CD4-positive, alpha-beta memory T cell (primary cell): ENCODE data around the gene A1BG. TPM values are rescaled to one million over a fixed set of nuclear protein-coding genes. Genes with fewer than 3 reads are reported as not detected.
A peak's percentile ranks its signal among the peaks of the same experiment; 100 is the strongest.

Experiments
- CTCF ChIA-PET: fragments of 350-600 bp; sonication (Branson Sonifier 250); formaldehyde crosslinking; loops from one replicate; lab custom pipeline; 2021; ENCODE audit warnings: inconsistent platforms; ENCODE audit not compliant: partially characterized antibody; lab: Charles Lee
- POLR2A ChIA-PET: fragments of 350-600 bp; sonication (Branson Sonifier 250); formaldehyde crosslinking; loops from one replicate; lab custom pipeline; 2021; ENCODE audit not compliant: partially characterized antibody; lab: Charles Lee
- DNase-seq, 5 donors: peaks; one replicate each; pipeline versions ENCODE4 v3.0.0 to v3.0.0-alpha.2; 2020 to 2022; ENCODE audit warnings: mixed read lengths in 1 of 5
- H3K27ac ChIP-seq: one replicate; pipeline ENCODE4 v1.7.0; 2013; ENCODE audit warnings: low read depth, low read length
- H3K27me3 ChIP-seq: 2 replicates; pipeline ENCODE4 v1.7.0; 2013; ENCODE audit warnings: mild to moderate bottlenecking, low read length, moderate library complexity; ENCODE audit not compliant: insufficient read depth
- H3K36me3 ChIP-seq: 2 replicates; pipeline ENCODE4 v1.7.0; 2013; ENCODE audit warnings: mild to moderate bottlenecking, low read length, moderate library complexity; ENCODE audit not compliant: insufficient read depth
- H3K4me1 ChIP-seq: 2 replicates; pipeline ENCODE4 v1.7.0; 2013; ENCODE audit warnings: mild to moderate bottlenecking, low read length, moderate library complexity; ENCODE audit not compliant: insufficient read depth
- H3K4me3 ChIP-seq, 2 donors: one replicate each; pipeline ENCODE4 v1.7.0; 2013; ENCODE audit warnings: low read length in 2 of 2, mild to moderate bottlenecking in 1 of 2
- H3K9me3 ChIP-seq, 2 donors: one replicate each; pipeline ENCODE4 v1.7.0; 2013; ENCODE audit warnings: low read length in 2 of 2, control low read depth in 1 of 2; ENCODE audit not compliant: control insufficient read depth in 1 of 2
- H3K27ac Mint-ChIP-seq, 7 donors: one replicate each; pipeline ENCODE4 v1.8.0; 2020 to 2021; ENCODE audit warnings: mixed read lengths in 7 of 7, mild to moderate bottlenecking in 6 of 7, inconsistent platforms in 3 of 7, moderate library complexity in 3 of 7
- H3K27me3 Mint-ChIP-seq, 2 donors: one replicate each; pipeline ENCODE4 v1.8.0; 2020 to 2021; ENCODE audit warnings: mixed read lengths in 2 of 2
- H3K36me3 Mint-ChIP-seq, 2 donors: one replicate each; pipeline ENCODE4 v1.8.0; 2020 to 2021; ENCODE audit warnings: mixed read lengths in 2 of 2, inconsistent platforms in 1 of 2, mild to moderate bottlenecking in 1 of 2
- H3K4me1 Mint-ChIP-seq, 4 donors: one replicate each; pipeline ENCODE4 v1.8.0; 2020 to 2021; ENCODE audit warnings: mixed read lengths in 4 of 4, mild to moderate bottlenecking in 1 of 4
- H3K4me3 Mint-ChIP-seq, 8 donors: one replicate each; pipeline ENCODE4 v1.8.0; 2020 to 2021; ENCODE audit warnings: mixed read lengths in 8 of 8, mild to moderate bottlenecking in 7 of 8, moderate library complexity in 6 of 8, inconsistent platforms in 3 of 8
- H3K9me3 Mint-ChIP-seq, 8 donors: one replicate each; pipeline ENCODE4 v1.8.0; 2020 to 2021; ENCODE audit warnings: mixed read lengths in 8 of 8, mild to moderate bottlenecking in 5 of 8, inconsistent platforms in 3 of 8, moderate library complexity in 1 of 8
- intact Hi-C: fragments of 100-400 bp; cut with micrococcal nuclease; formaldehyde crosslinking; loops from one replicate; pipeline ENCODE4 v1.15.1; 2023
- polyA plus RNA-seq, 2 donors: library from polyadenylated mRNA; unstranded; fragments of 300-500 nt; fragmentation: Illumina TruSeq; gene quantifications; one replicate each; pipeline ENCODE4 v1.2.3, GENCODE V29; 2021
- total RNA-seq, 2 experiments: library from RNA; stranded (reverse); gene quantifications; one replicate each; pipeline ENCODE4 v1.2.3, GENCODE V29; 2021

A1BG gene
- total and polyA plus RNA-seq, 4 experiments from 2014 or later = 15.8 to 47.9 (median 31.8) TPM

- Histone ChIP-seq H3K4me1 (peaks cover 24% of the 10 kb centered on the region), H3K27ac (no peak overlapping the region), H3K9me3 (no peaks in the 10 kb centered on the region), H3K36me3 (peaks cover 17% of the 10 kb centered on the region), H3K27me3 (peaks cover 11% of the 10 kb centered on the region), H3K4me3 (no peak overlapping the region)
- Mint-ChIP-seq H3K27ac (no peak overlapping the region), H3K4me1 (peaks cover 6 to 23% (median 12%) of the 10 kb centered on the region in 4 donors), H3K27me3 (peaks cover 7 to 9% of the 10 kb centered on the region in 2 donors), H3K4me3 (no peak overlapping the region), H3K9me3 (peaks cover 0 to 5% (median 0%) of the 10 kb centered on the region in 8 donors), H3K36me3 (peaks cover 14 to 18% of the 10 kb centered on the region in 2 donors)
- CTCF ChIA-PET = no interaction called here
- intact Hi-C loops = no loop called here
- POLR2A ChIA-PET = no interaction called here
- DNase-seq = no peak
These were observed 45.3 kb upstream of the A1BG start for GRCh38 chr19:58398545-58398944.

- no peaks in the 10 kb centered on the region for H3K9me3 ChIP-seq
- H3K9me3 Mint-ChIP-seq = peaks cover 0 to 5% (median 0%) of the 10 kb centered on the region in 8 donors
- H3K36me3 Mint-ChIP-seq = peaks cover 18 to 23% of the 10 kb centered on the region in 2 donors
- H3K4me1 ChIP-seq = peaks cover 24% of the 10 kb centered on the region
- no peak overlapping the region for H3K27ac ChIP-seq
- ChIA-PET CTCF (no interaction called here), POLR2A (no interaction called here)
- H3K27me3 ChIP-seq = peaks cover 11% of the 10 kb centered on the region
- H3K36me3 ChIP-seq = peaks cover 22% of the 10 kb centered on the region
- no peak overlapping the region for H3K4me3 ChIP-seq
- no peak overlapping the region for H3K4me3 Mint-ChIP-seq
- H3K4me1 Mint-ChIP-seq = peaks cover 6 to 27% (median 12%) of the 10 kb centered on the region in 4 donors
- DNase-seq = no peak
- intact Hi-C loops = no loop called here
- H3K27ac Mint-ChIP-seq = peak overlapping the region in 2 of 7 donors; percentile 10 to 24
- peaks cover 7 to 9% of the 10 kb centered on the region in 2 donors for H3K27me3 Mint-ChIP-seq
These were observed 44.8 kb upstream of the A1BG start for GRCh38 chr19:58398087-58398486.

DNA sequence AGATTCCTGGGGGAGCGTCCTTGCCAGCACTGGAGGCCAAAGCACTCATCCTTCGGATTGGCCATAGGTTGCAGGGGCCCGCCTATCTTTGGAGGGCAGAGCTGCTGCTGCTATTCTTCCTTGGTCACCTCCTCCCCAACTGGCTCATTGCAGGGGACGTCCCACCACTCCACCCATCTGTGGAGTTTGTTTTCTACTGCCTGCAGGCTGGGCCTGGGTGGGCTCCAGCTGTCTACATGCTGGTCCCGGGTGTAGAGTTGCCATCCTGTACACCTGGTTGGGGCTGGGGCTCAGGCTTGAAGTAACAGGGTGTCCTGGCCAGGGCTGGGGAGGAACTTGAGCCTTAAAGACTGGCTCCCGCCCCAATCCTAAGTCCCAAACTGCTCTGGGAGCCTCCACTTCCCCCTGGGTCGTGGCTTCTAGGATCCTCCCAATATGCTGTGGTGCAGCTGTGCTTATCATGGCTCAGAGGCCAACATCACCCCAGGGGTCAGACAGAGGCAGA lies 44.3 kb upstream of the A1BG start:
- Mint-ChIP-seq H3K4me1 (peaks cover 8 to 32% (median 15%) of the 10 kb centered on the region in 4 donors), H3K4me3 (no peak overlapping the region)

DNA sequence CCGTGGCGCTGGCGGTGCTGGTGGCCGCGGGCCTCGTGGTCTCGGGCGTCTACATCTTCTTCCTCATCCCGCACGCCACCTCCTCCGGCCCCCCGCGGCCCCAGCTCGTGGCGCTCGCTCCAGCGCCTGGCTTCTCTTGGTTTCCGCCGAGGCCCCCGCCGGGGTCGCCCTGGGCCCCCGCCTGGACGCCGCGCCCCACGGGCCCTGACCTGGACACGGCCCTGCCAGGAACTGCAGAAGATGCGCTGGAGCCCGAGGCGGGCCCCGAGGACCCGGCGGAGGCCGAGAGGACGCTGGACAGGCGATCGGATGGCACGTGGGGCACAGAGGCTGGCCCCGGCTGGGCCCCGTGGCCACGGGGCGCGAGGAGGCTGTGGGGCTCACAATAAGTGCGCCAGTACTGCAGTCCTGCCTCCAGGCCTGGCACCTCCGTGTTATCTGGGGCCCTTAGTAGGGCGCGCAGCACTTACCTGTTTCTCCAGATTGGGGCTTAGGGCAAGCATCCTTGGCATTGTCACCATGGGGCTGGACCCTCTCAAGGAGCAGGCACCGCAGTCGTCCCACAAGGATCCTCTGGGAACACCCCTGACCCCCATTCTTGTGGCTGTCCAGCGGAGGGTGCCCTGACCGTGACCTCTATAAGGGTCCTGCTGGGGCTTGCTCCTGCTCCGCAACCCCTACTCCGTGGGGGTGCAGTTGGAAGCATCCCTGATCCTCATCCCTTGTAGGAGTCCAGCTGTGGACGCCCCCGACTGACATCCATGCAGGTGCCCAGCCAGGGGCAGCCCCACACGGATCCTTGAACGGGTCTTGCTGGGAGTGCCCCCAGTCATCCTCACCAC lies 43.6 kb upstream of the A1BG start:
- ChIA-PET POLR2A (no interaction called here), CTCF (no interaction called here)
- Mint-ChIP-seq H3K4me3 (no peak overlapping the region), H3K36me3 (peaks cover 22 to 29% of the 10 kb centered on the region in 2 donors), H3K27ac (no peak overlapping the region), H3K27me3 (peaks cover 7 to 9% of the 10 kb centered on the region in 2 donors), H3K4me1 (peaks cover 8 to 32% (median 15%) of the 10 kb centered on the region in 4 donors), H3K9me3 (peaks cover 0 to 5% (median 0%) of the 10 kb centered on the region in 8 donors)
- H3K4me3 ChIP-seq = no peak overlapping the region
- H3K9me3 ChIP-seq = no peaks in the 10 kb centered on the region
- peaks cover 16% of the 10 kb centered on the region for H3K4me1 ChIP-seq
- H3K27ac ChIP-seq = no peak overlapping the region
- DNase-seq = no peak
- H3K27me3 ChIP-seq = peaks cover 11% of the 10 kb centered on the region
- intact Hi-C loops = no loop called here
- H3K36me3 ChIP-seq = peaks cover 30% of the 10 kb centered on the region

More for the DNA sequence above, 44.3 kb upstream of the A1BG start:
- Histone ChIP-seq H3K4me1 (peaks cover 21% of the 10 kb centered on the region), H3K27me3 (peaks cover 11% of the 10 kb centered on the region), H3K27ac (no peak overlapping the region), H3K4me3 (no peak overlapping the region), H3K9me3 (no peaks in the 10 kb centered on the region), H3K36me3 (peaks cover 27% of the 10 kb centered on the region)
- no peak for DNase-seq
- intact Hi-C loops = no loop called here
- Mint-ChIP-seq H3K27me3 (peaks cover 7 to 9% of the 10 kb centered on the region in 2 donors), H3K36me3 (peaks cover 22 to 26% of the 10 kb centered on the region in 2 donors), H3K9me3 (peaks cover 0 to 5% (median 0%) of the 10 kb centered on the region in 8 donors), H3K27ac (peak overlapping the region in 2 of 7 donors; percentile 10 to 24)
- ChIA-PET CTCF (no interaction called here), POLR2A (no interaction called here)

- peak overlapping the region in 1 of 8 donors; percentile 66 for H3K4me3 Mint-ChIP-seq
- CTCF ChIA-PET = no interaction called here
- Histone ChIP-seq H3K36me3 (peaks cover 34% of the 10 kb centered on the region), H3K9me3 (no peaks in the 10 kb centered on the region), H3K4me3 (no peak overlapping the region), H3K27ac (no peak overlapping the region), H3K4me1 (peaks cover 14% of the 10 kb centered on the region), H3K27me3 (peaks cover 11% of the 10 kb centered on the region)
- peaks cover 22 to 30% of the 10 kb centered on the region in 2 donors for H3K36me3 Mint-ChIP-seq
- peaks cover 5 to 27% (median 12%) of the 10 kb centered on the region in 4 donors for H3K4me1 Mint-ChIP-seq
- no peak for DNase-seq
- no peak overlapping the region for H3K27ac Mint-ChIP-seq
- intact Hi-C loops = no loop called here
- peaks cover 6 to 7% of the 10 kb centered on the region in 2 donors for H3K27me3 Mint-ChIP-seq
- POLR2A ChIA-PET = interaction anchor here (0.8 to 1.0 kb wide), 2 partner anchors 13 to 16 kb away, joined by 3 read pairs; partner anchors contain the start of gene ZNF584
- H3K9me3 Mint-ChIP-seq = peaks cover 0 to 2% (median 0%) of the 10 kb centered on the region in 8 donors
These were observed 42.8 kb upstream of the A1BG start for GRCh38 chr19:58395979-58396627.

DNA sequence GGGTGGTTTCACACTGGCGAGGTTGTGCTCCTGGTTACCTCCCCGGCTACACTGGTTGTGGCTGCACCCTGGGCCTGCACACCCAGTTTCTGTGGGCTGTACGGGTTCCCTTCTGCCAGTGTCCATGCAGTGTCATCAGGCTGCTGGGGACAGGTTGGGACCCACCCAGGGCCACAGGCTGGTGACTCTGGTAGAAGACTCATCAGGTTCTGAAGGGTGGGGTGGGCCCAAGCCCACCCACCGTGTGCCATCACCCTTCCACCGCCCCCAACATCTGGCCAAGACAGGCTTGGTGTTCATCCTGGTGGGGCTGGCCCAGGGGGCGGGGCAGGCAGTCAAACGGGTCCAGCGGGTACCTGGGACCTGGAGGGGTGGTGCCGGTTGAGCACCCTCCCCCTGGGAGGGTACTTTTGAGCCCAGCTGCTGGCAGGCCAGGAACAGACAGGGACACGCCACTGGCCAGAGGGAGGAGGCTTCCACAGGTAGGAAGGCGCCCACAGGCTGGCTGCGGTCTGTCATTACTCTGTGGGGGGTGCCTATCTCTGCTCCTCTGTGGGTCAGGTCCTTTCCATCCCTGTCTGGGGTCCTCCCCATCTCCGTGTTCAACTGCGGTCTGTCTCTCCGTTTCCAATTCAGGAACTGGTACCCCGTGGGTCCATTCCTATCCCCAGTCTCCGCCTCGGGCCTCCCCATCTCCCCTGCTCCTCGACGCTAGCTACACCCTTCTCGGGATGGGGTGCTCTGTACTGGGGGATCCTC lies 42.1 kb upstream of the A1BG start, which contains the start of gene RNF225:
Gene RNF225, plus strand, starts transcription at position 437 of the 759 bp plus-strand sequence. CDS start 434 bp downstream, outside the sequence.
- peaks cover 11% of the 10 kb centered on the region for H3K27me3 ChIP-seq

More for the DNA sequence above, 42.1 kb upstream of the A1BG start, which contains the start of gene RNF225:
- Mint-ChIP-seq H3K4me3 (peak within 1 kb of the TSS in 1 of 8 donors; percentile 66), H3K4me1 (peaks cover 6 to 26% (median 12%) of the 10 kb centered on the region in 4 donors), H3K27me3 (peaks cover 5 to 7% of the 10 kb centered on the region in 2 donors), H3K27ac (peak within 1 kb of the TSS in 1 of 7 donors; percentile 14), H3K9me3 (peaks cover 0 to 2% (median 0%) of the 10 kb centered on the region in 8 donors), H3K36me3 (peaks cover 22 to 36% of the 10 kb centered on the region in 2 donors)
- H3K4me3 ChIP-seq = no peak within 1 kb of the TSS
- peaks cover 40% of the 10 kb centered on the region for H3K36me3 ChIP-seq
- H3K9me3 ChIP-seq = no peaks in the 10 kb centered on the region
- intact Hi-C loops = no loop called here
- peaks cover 11% of the 10 kb centered on the region for H3K4me1 ChIP-seq
- POLR2A ChIA-PET = interaction anchor here (0.8 to 1.0 kb wide), 2 partner anchors 13 to 15 kb away, joined by 3 read pairs; partner anchors contain the start of gene ZNF584
- CTCF ChIA-PET = no interaction called here
- no peak for DNase-seq
- H3K27ac ChIP-seq = no peak within 1 kb of the TSS
